ENCODE measurements around the gene TMEM168. TPM values are rescaled to one million over a fixed set of nuclear protein-coding genes. Genes with fewer than 3 reads are reported as not detected.

TMEM168 gene, protein sequence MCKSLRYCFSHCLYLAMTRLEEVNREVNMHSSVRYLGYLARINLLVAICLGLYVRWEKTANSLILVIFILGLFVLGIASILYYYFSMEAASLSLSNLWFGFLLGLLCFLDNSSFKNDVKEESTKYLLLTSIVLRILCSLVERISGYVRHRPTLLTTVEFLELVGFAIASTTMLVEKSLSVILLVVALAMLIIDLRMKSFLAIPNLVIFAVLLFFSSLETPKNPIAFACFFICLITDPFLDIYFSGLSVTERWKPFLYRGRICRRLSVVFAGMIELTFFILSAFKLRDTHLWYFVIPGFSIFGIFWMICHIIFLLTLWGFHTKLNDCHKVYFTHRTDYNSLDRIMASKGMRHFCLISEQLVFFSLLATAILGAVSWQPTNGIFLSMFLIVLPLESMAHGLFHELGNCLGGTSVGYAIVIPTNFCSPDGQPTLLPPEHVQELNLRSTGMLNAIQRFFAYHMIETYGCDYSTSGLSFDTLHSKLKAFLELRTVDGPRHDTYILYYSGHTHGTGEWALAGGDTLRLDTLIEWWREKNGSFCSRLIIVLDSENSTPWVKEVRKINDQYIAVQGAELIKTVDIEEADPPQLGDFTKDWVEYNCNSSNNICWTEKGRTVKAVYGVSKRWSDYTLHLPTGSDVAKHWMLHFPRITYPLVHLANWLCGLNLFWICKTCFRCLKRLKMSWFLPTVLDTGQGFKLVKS
- 14.3 and 20.7 TPM in 2 replicates for total RNA-seq

DNA sequence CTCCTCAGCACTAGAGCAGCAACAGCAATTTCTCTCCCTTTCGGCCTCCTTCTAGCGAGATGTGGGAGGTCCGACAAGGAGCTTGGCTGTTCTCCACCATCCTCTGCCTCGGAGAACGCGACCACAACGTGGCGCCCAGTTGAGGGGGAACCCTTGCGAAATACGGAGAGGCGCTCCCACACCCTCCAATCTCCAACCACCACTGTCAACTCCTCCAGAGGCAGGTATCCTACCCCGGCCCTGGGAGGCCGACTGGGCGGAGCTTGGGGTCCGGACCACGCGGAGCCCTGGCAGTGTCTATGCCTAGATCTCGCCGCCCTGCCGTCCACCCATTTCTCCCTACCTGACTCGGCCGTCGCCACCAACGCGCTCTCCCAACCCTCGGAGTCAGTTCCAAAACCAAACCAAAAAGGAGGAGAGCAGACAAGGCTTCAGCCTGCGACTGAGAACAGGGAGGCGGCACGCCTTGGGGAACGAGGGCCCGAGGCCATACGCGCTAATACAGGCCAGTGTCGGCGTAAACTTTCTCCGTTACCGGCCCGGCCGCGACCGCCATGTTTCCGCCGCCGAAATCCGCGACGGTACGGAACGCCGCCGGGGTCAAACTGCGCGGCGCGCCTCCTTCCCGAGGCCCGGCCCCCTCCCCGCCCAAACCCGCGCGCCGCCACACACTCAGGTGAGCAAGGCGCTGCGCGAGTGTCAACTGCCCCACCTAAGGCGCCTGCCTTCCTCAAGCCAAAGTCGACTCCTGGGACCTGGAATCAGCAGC, at the start of gene TMEM168:
Gene TMEM168, minus strand, starts transcription at position 577 of the 769 bp plus-strand sequence. CDS start 5,568 bp downstream, outside the sequence.

